ENCODE results near the gene NPTX1. TPM values are rescaled to one million over a fixed set of nuclear protein-coding genes. Genes with fewer than 3 reads are reported as not detected.
A peak's percentile ranks its signal among the peaks of the same experiment; 100 is the strongest.

The NPTX1 gene
- total RNA-seq, 2 experiments from 2014 or later = 0.22 TPM; not detected in 1

DNA sequence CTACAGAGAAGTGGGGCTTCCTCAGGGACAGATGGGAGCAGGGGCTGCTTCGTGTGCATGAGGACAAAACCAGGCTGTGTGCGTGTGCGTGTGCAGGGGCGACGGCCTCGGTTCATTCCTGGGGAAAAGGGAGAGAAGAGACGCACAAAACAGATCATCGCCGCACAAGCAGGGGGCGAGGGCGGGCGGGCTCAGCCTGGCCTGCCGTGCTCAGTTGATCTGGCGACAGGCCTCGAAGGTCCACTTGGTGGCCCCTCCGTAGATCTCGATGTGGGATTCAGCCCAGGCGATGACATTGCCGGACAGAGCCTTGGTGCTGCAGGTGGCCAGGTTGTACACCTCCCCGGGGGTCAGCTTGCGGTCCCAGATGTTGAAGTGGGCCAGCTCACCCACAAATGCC is 5.8 kb downstream of the NPTX1 start:
- Histone ChIP-seq H3K9me3 (ENCODE audit: low read length) (no peaks in the 10 kb centered on the region), H4K20me1 (ENCODE audit: insufficient read depth, low read length) (no peaks in the 10 kb centered on the region), H2AFZ (ENCODE audit: low read length) (no peak overlapping the region), H3K4me2 (ENCODE audit: low read length) (no peak overlapping the region), H3K79me2 (ENCODE audit: insufficient read depth, low read depth, low read length) (no peaks in the 10 kb centered on the region), H3K36me3 (ENCODE audit: insufficient read depth, low read length) (no peaks in the 10 kb centered on the region), H3K4me1 (ENCODE audit: insufficient read depth, low read length, poor library complexity, severe bottlenecking) (peaks cover 18% of the 10 kb centered on the region), H3K9me2 (ENCODE audit: insufficient read depth, low read length) (no peaks in the 10 kb centered on the region), H3K27ac (ENCODE audit: low read depth, low read length, poor library complexity, severe bottlenecking) (no peak overlapping the region), H3K4me3 (ENCODE audit: low read depth, low read length, poor library complexity, severe bottlenecking) (no peak overlapping the region)
- no peak for DNase-seq (ENCODE audit: low spot score)
- no peak for TF ChIP-seq EZH2phosphoT487 (IDR thresholded peaks at IDR 0.05; ENCODE audit: borderline replicate concordance, low read depth, low read length)
- TF ChIP-seq, protein P1, sequence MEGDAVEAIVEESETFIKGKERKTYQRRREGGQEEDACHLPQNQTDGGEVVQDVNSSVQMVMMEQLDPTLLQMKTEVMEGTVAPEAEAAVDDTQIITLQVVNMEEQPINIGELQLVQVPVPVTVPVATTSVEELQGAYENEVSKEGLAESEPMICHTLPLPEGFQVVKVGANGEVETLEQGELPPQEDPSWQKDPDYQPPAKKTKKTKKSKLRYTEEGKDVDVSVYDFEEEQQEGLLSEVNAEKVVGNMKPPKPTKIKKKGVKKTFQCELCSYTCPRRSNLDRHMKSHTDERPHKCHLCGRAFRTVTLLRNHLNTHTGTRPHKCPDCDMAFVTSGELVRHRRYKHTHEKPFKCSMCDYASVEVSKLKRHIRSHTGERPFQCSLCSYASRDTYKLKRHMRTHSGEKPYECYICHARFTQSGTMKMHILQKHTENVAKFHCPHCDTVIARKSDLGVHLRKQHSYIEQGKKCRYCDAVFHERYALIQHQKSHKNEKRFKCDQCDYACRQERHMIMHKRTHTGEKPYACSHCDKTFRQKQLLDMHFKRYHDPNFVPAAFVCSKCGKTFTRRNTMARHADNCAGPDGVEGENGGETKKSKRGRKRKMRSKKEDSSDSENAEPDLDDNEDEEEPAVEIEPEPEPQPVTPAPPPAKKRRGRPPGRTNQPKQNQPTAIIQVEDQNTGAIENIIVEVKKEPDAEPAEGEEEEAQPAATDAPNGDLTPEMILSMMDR (conservative IDR thresholded peaks at IDR 0.05; ENCODE audit: low read length) = no peak
- BruUV-seq (replicated peaks) = no TSS peak
- ChIA-PET CTCF (ENCODE audit: unreplicated experiment) (no interaction called here), POLR2A (no interaction called here)
- intact Hi-C loops (cut with micrococcal nuclease; ENCODE audit: unreplicated experiment) = no loop called here

DNA sequence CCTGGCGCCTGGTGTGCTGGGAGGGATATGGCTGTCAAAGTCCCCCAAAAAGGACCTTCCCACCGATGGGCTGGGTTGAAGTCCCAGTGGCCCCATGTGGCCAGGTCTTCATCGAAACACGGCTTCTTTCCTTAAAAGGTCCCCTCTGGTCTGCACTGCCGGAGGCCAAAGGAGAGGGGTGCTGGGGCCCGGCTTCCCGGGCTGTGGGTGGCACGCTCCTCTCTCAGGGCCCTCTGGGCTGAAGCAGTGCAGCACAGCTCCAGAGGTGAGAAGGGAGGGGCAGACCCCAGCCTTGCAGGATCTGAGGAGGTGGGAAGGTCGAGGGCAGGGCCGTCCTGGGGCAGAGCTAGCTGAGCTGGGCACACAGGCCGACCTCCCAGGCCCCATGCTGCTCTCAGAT is 6.7 kb downstream of the NPTX1 start:
- CTCF ChIA-PET (ENCODE audit: unreplicated experiment) = no interaction called here
- intact Hi-C loops (cut with micrococcal nuclease; ENCODE audit: unreplicated experiment) = no loop called here

DNA sequence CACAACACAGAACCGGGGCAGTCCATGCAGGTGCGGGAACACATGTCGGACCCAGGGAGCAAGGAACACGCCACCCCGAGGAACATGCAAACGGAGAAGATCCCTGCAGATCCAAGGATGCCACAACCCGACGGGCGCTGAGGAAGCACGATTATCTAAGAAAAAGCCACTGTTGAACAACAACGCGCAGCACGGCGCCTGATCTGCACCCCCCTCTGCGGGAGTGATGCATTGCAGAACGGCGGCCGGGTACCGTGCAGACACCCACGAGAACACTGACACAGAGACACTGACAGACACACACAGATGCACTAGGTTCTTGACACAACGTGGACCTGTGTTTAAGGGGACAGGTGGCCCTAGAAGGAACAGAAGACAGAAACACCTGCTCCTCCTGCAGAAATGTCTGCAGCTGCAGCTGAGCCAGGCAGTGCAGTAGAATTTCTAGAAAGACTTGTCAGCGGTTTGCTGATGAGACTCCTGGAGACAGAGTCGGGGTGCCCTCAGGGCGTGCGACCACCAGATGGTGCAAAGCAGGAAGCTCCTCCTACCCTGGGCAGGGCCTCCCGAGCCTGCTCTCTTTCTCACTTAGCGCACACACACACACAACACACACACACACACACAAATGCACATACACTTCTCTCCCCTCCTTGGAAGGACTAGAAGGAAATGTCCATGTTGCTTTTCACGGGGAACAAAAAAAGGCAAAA is 7.5 kb downstream of the NPTX1 start:
- Histone ChIP-seq H4K20me1 (ENCODE audit: insufficient read depth, low read length) (no peaks in the 10 kb centered on the region), H3K79me2 (ENCODE audit: insufficient read depth, low read depth, low read length) (no peaks in the 10 kb centered on the region), H2AFZ (ENCODE audit: low read length) (no peak overlapping the region), H3K27ac (ENCODE audit: low read depth, low read length, poor library complexity, severe bottlenecking) (no peak overlapping the region), H3K9me2 (ENCODE audit: insufficient read depth, low read length) (no peaks in the 10 kb centered on the region), H3K36me3 (ENCODE audit: insufficient read depth, low read length) (no peaks in the 10 kb centered on the region), H3K4me3 (ENCODE audit: low read depth, low read length, poor library complexity, severe bottlenecking) (no peak overlapping the region), H3K4me1 (ENCODE audit: insufficient read depth, low read length, poor library complexity, severe bottlenecking) (peaks cover 2% of the 10 kb centered on the region), H3K4me2 (ENCODE audit: low read length) (no peak overlapping the region), H3K9me3 (ENCODE audit: low read length) (no peaks in the 10 kb centered on the region)
- DNase-seq (ENCODE audit: low spot score) = peak; percentile 44
- ChIA-PET POLR2A (no interaction called here), CTCF (ENCODE audit: unreplicated experiment) (interaction anchor here (0.6 kb wide), 1 partner anchor 173 kb away, joined by 3 read pairs; no protein-coding TSS in a partner anchor)
- no TSS peak for BruUV-seq (replicated peaks)
- no peak for TF ChIP-seq EZH2phosphoT487 (IDR thresholded peaks at IDR 0.05; ENCODE audit: borderline replicate concordance, low read depth, low read length)
- TF ChIP-seq, protein P1 (conservative IDR thresholded peaks at IDR 0.05; ENCODE audit: low read length) = no peak
- intact Hi-C loops (cut with micrococcal nuclease; ENCODE audit: unreplicated experiment) = no loop called here

More for the DNA sequence above, 6.7 kb downstream of the NPTX1 start:
- Histone ChIP-seq H3K27ac (ENCODE audit: low read depth, low read length, poor library complexity, severe bottlenecking) (no peak overlapping the region), H2AFZ (ENCODE audit: low read length) (no peak overlapping the region), H3K36me3 (ENCODE audit: insufficient read depth, low read length) (no peaks in the 10 kb centered on the region), H4K20me1 (ENCODE audit: insufficient read depth, low read length) (no peaks in the 10 kb centered on the region), H3K9me2 (ENCODE audit: insufficient read depth, low read length) (no peaks in the 10 kb centered on the region), H3K4me3 (ENCODE audit: low read depth, low read length, poor library complexity, severe bottlenecking) (no peak overlapping the region), H3K79me2 (ENCODE audit: insufficient read depth, low read depth, low read length) (no peaks in the 10 kb centered on the region), H3K4me2 (ENCODE audit: low read length) (no peak overlapping the region), H3K4me1 (ENCODE audit: insufficient read depth, low read length, poor library complexity, severe bottlenecking) (peaks cover 9% of the 10 kb centered on the region), H3K9me3 (ENCODE audit: low read length) (no peaks in the 10 kb centered on the region)
- POLR2A ChIA-PET = no interaction called here
- BruUV-seq (replicated peaks) = no TSS peak
- DNase-seq (ENCODE audit: low spot score) = no peak
- TF ChIP-seq EZH2phosphoT487 (IDR thresholded peaks at IDR 0.05; ENCODE audit: borderline replicate concordance, low read depth, low read length) = no peak
- TF ChIP-seq, protein P1 (conservative IDR thresholded peaks at IDR 0.05; ENCODE audit: low read length) = no peak
